HUES48 (cell line): ENCODE measurements around the gene HOXC9.

Source experiments
- H3K27ac ChIP-seq: one replicate; pipeline ENCODE4 v1.7.0; 2013; ENCODE audit warnings: low read depth, low read length, inconsistent platforms
- H3K27me3 ChIP-seq: 2 replicates; pipeline ENCODE4 v1.6.1; 2013; ENCODE audit warnings: mild to moderate bottlenecking, low read length; ENCODE audit not compliant: control insufficient read depth, insufficient read depth
- H3K36me3 ChIP-seq: 2 replicates; pipeline ENCODE4 v1.6.1; 2013; ENCODE audit warnings: low read length; ENCODE audit not compliant: control insufficient read depth, insufficient read depth
- H3K4me1 ChIP-seq: 2 replicates; pipeline ENCODE4 v1.6.1; 2013; ENCODE audit warnings: mild to moderate bottlenecking, low read length; ENCODE audit not compliant: control insufficient read depth, insufficient read depth
- H3K4me3 ChIP-seq: 2 replicates; pipeline ENCODE4 v1.5.1; 2013; ENCODE audit warnings: mild to moderate bottlenecking, low read depth, low read length
- H3K9ac ChIP-seq: 2 replicates; pipeline ENCODE4 v1.6.1; 2013; ENCODE audit warnings: mild to moderate bottlenecking, low read depth, low read length, moderate library complexity
- H3K9me3 ChIP-seq: 2 replicates; pipeline ENCODE4 v1.6.1; 2013; ENCODE audit warnings: low read length; ENCODE audit not compliant: control insufficient read depth, insufficient read depth

Gene HOXC9

GRCh38 chr12:53976823-53977595, 23.0 kb upstream of the HOXC9 start:
- H3K27me3 ChIP-seq, result peaks cover 100% of the 10 kb centered on the region
- no peaks in the 10 kb centered on the region for H3K4me1 ChIP-seq
- H3K36me3 ChIP-seq, result no peaks in the 10 kb centered on the region
- no peak overlapping the region for H3K9ac ChIP-seq
- no peak overlapping the region for H3K27ac ChIP-seq
- H3K9me3 ChIP-seq, result no peaks in the 10 kb centered on the region
- H3K4me3 ChIP-seq, result no peak overlapping the region

DNA sequence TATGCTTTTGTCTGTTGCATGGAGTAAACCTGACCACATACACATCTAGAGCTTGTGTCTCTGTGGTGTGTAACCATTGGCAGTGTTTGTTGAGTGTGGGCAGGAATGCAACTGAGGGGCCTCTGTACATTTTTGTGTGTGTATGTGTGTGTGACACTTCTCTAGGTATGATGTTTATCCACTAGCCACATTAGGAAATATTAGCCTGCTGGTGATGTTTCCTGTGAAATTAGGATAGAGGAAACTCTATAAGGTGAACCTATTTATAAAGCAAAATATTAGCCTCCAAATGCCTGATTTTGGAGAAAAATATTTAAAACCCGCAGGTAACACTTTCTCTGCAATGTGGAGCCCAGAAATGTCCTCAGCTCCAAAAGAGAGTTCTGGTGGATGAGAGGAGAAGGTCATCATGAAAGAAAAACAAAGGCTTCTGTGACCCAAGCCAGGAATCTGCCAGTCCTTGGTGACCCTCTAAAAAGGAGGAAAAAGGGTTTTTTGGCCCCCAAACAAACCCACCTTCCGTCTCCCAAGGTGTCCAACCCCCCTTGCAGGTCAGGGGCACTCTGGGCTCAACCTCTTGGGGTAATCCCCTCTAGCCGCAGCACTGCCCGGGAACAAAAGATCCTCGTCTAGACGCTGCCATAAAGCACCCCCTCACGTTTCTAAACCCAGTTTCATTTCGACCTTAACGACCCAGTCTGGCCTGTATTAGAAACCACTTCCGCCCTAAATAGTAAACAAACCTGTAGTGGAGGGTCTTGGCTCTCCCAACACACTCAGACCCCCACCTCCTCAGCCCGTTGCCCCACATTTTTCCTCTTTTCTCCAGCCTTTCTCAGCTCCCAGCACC, 22.1 kb upstream of the HOXC9 start:
- no peak overlapping the region for H3K27ac ChIP-seq
- no peak overlapping the region for H3K4me3 ChIP-seq
- H3K36me3 ChIP-seq, result no peaks in the 10 kb centered on the region
- H3K9ac ChIP-seq, result no peak overlapping the region
- no peaks in the 10 kb centered on the region for H3K4me1 ChIP-seq
- H3K27me3 ChIP-seq, result peaks cover 100% of the 10 kb centered on the region
- no peaks in the 10 kb centered on the region for H3K9me3 ChIP-seq

DNA sequence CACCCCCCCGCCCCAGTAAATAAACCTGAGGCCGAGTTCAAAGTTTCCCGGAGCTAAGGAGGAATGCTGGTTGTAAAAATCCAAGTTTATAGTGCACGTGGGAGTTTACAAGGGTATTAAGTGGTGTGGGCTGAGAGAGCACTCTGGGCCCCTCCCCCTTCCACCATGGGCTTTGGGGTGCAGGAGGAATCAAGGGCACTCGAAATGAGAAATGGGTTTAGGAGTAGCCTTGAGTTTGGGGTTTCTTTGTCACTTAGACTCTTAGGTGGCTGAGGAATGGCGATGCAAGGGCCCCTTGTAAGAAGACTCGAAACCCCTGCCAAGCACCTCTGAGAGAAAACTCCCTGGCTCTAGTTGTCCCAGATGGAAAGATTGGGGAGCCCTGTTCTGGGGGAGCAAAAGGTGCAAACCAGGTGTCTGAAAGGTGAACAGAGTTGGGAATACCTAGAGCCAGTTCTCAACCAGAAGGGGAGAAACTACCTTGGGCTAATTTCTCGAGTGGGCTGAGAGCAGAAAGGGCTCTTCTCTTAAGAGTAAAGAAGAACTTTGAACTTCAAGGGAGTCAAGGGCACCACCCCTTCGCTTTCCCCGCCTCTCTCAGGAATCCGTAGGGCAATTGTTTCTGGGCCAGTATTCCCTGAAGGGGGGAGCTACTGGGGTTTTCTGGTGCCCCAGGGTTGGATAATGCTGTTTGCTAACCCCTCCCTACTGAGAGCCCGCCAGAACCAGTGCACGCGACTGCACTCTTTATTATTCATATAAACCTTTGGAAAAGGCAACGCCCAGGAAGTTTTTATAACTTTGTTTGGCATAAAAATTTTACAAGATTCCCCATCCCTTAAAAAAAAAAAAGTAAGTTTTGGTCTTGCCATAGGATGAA, 21.2 kb upstream of the HOXC9 start:
- peaks cover 100% of the 10 kb centered on the region for H3K27me3 ChIP-seq
- H3K27ac ChIP-seq, result no peak overlapping the region
- H3K9ac ChIP-seq, result no peak overlapping the region
- no peaks in the 10 kb centered on the region for H3K36me3 ChIP-seq
- H3K4me3 ChIP-seq, result no peak overlapping the region
- no peaks in the 10 kb centered on the region for H3K4me1 ChIP-seq
- H3K9me3 ChIP-seq, result no peaks in the 10 kb centered on the region

GRCh38 chr12:53980104-53980801, 19.7 kb upstream of the HOXC9 start:
- Histone ChIP-seq H3K27ac (no peak overlapping the region), H3K4me3 (no peak overlapping the region), H3K27me3 (peaks cover 99% of the 10 kb centered on the region), H3K4me1 (no peaks in the 10 kb centered on the region), H3K9me3 (no peaks in the 10 kb centered on the region), H3K36me3 (no peaks in the 10 kb centered on the region), H3K9ac (no peak overlapping the region)

- no peak overlapping the region for H3K9ac ChIP-seq
- no peak overlapping the region for H3K27ac ChIP-seq
- no peaks in the 10 kb centered on the region for H3K36me3 ChIP-seq
- no peaks in the 10 kb centered on the region for H3K4me1 ChIP-seq
- H3K4me3 ChIP-seq, result no peak overlapping the region
- H3K27me3 ChIP-seq, result peaks cover 99% of the 10 kb centered on the region
- H3K9me3 ChIP-seq, result no peaks in the 10 kb centered on the region
These were observed 19.0 kb upstream of the HOXC9 start for GRCh38 chr12:53980802-53981496.

DNA sequence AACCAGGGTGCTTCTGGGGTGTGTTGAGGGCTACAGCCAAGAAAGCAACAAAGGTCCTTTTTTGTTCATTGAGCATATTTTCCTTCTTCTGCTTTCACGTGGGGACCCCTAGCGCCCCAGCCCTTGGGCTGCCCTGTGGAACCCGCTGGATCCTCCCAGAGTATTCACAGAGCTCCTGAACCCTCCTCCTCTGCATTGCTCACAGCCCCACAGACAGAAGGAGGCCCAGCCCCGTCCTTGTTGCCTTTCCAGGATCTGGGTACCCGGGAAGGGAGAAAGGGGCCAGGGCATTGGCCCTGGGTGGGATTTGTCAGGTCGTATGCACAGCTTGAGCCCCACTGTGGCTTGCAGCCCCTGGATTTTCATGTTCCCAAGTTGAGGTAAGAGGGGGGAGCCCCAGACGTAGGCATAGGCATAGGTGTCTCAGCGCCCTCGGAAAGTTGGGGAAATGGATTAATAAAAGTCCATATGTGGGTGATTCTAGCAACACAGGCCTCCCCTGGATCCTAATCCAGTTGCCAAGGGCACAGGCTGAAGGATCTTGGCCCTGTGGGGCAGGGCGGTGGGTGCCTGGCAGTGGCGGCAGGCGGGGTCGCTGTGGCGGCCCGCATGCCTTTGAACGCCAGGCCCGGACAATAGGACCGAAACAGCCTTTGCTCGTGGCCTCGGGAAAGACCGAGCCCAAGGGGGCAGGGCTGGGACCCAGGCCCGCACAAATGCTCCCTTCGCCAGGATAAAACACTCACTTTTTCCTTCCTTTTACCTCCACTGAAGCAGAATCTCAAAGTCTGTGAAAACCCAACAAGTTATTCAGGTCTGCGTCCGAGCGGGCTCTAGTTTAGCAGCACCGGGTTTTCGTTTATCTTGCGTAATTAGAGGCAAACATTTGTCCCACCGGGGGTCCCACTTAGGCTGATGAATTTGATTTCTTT, 18.1 kb upstream of the HOXC9 start:
- Histone ChIP-seq H3K4me1 (no peaks in the 10 kb centered on the region; the same call in 1 of the 2 replicates), H3K36me3 (no peaks in the 10 kb centered on the region), H3K27ac (no peak overlapping the region), H3K27me3 (peaks cover 99% of the 10 kb centered on the region), H3K4me3 (no peak overlapping the region), H3K9ac (no peak overlapping the region), H3K9me3 (no peaks in the 10 kb centered on the region)

DNA sequence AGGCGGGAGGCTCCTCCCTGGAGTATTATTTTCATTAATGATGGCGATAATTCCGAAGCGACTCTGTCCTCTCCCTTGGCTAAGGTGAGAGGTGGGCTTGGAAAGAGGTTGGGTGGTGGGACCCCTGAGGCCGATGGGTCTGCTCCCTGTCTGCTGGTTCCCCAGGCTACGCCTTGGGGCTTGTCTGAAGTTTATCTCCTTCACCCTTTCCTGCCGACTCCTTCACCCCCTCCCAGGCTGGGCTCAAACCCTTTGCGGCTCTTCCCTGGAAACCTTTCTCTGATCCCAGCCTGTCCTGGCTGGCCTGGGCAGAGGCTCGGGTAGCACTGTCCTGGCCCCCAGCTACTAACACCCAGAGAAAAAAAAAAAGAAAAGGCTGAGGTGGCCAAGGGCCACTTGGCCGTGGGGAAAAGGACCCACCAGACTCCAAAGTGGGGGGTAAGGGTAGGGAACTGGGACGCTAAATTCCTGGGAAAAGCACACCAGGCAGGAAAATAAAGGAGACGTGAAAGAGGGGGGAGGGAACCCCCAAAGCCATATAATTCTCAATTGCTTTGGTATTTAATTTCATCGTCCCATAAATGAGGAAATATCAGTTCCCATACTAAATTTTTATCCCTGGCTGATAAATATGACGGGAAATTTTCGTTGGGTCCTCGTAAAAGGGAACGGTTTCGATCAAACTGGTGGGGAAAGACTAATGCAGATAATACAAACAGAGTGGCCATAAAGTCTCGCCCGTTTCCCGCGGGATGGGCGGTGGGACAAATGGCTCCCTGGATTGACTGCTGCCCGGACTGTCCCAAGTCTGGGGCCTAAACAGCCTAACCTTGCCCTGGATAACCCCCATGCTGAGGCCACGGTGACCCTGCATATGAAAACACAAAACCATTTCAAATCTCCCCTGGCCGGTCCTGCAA, 17.1 kb upstream of the HOXC9 start:
- Histone ChIP-seq H3K27ac (no peak overlapping the region), H3K9ac (no peak overlapping the region), H3K4me3 (no peak overlapping the region), H3K9me3 (no peaks in the 10 kb centered on the region), H3K27me3 (peaks cover 99% of the 10 kb centered on the region), H3K4me1 (no peaks in the 10 kb centered on the region; the same call in 1 of the 2 replicates), H3K36me3 (no peaks in the 10 kb centered on the region)

- Histone ChIP-seq H3K4me3 (no peak overlapping the region), H3K4me1 (no peaks in the 10 kb centered on the region; the same call in 1 of the 2 replicates), H3K27me3 (peaks cover 99% of the 10 kb centered on the region), H3K9me3 (no peaks in the 10 kb centered on the region), H3K27ac (no peak overlapping the region), H3K9ac (no peak overlapping the region), H3K36me3 (no peaks in the 10 kb centered on the region)
These were observed 16.4 kb upstream of the HOXC9 start for GRCh38 chr12:53983568-53983949.
